HG02973 (cell line): ENCODE measurements around the gene SAMD4B.
"Not testable (repeated sequence)": the region's sequence is repeated elsewhere in the genome, so short reads cannot be mapped to it uniquely, and the experiment has no call there.

Source experiments
- ATAC-seq: cut with Tn5 transposase; IDR thresholded peaks from one replicate; pipeline ENCODE4 v1.9.1; 2021; ENCODE audit warnings: moderate library complexity; ENCODE audit not compliant: unreplicated experiment

SAMD4B gene

GRCh38 chr19:39333507-39333906 lies 8.7 kb upstream of the SAMD4B start:
- no peak for ATAC-seq

DNA sequence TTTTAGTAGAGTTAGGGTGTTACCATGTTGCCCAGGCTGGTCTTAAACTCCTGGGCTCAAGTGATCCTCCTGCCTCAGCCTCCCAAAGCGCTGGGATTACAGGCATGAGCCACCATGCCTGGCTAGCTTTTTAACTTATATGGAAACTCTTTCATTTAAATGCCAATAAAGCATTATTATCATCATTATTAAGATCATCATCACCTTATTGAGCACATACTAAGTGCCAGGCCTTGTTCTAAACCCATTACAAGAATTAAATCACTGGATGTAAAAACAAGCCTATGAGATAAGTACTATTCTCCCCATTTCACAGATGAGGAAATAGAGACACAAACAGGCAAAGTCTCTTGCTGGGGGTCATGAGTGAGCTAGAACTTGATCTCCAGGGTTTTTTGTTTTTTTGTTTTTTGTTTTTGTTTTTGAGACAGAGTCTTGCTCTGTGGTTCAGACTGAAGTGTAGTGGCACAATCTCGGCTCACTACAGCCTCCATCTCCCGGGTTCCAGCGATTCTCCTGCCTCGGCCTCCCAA lies 7.7 kb upstream of the SAMD4B start:
- no peak for ATAC-seq

- no peak for ATAC-seq
Observed at GRCh38 chr19:39335168-39335548, 7.1 kb upstream of the SAMD4B start.

- no peak for ATAC-seq
Observed at GRCh38 chr19:39336483-39336882, 5.7 kb upstream of the SAMD4B start.

- ATAC-seq: no peak
Observed at GRCh38 chr19:39339674-39340073, 2.5 kb upstream of the SAMD4B start.

- ATAC-seq: not testable (repeated sequence)
Observed at GRCh38 chr19:39340156-39340555, 2.1 kb upstream of the SAMD4B start.

DNA sequence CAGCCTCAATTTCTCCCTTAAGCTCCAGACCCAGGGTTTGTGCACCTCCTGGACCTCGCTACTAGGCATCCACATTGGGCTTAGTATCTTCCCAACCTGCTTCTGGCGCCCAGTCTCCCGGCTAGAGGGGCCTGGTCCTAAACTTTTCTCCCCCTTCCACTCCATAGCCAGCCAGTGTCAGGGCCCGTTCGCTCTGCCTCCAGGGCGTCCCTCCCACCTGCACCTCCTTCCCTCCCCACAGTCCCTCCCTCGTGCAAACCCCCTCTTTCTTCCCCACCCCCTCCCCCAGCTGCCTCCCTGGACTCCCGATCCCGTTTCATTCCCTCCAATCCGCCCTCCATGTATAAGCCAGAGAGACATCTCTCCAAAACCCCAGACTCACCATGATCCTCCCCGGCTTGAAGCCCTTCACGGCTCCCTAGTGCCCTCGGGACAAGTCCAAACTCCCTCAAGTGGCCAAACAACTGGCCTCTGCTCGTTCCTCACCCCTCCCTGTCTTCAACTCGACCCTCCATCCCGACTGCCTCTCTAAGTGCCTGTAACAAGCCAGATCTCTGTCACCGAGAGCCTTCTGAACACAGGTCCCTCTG lies 997 bp upstream of the SAMD4B start:
- peak; percentile 9 for ATAC-seq

- no peak for ATAC-seq
Observed at GRCh38 chr19:39342647-39343305, 555 bp downstream of the SAMD4B start.

DNA sequence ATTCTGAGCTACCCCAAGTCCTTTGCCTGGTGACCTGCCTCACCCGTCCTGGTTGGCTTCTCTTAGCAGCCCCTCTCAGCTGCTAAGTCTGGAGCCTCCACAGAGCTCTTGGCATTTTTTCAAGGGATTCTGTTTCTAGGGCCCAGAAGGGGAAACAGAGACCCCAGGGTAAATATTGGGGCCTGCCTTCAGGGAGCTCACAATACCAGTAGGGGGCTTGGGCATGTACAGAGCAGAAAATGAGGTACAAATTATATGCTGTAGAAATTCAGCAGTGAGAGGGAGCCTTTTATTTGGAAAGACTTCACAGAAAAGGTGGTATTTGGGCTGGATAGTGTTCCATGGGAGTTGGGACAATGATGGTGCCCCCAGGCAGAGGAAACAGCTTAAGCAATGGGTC lies 3.7 kb downstream of the SAMD4B start:
- no peak for ATAC-seq

- no peak for ATAC-seq
Observed at GRCh38 chr19:39347332-39348164, 5.3 kb downstream of the SAMD4B start.

DNA sequence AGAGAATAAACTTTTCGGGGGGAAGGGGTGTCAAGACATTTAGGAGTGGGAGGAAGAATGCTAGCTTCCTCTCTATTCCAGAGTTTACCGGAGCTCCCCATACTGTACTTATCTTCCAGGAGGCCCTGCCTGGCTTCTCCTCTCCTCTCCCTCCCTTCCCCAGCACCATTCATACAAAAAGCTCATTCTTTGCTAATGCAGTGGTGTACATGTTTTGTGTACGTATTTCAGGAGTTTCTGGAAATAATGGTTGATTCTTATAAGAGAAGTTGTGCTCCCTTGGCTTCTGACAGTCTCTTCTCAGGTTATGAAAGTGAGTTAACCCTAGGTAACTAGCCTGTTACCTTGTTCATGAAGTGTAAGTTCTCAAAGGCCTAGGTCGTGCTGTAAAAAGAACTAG lies 7.1 kb downstream of the SAMD4B start:
- ATAC-seq: no peak

- ATAC-seq: no peak
Observed at GRCh38 chr19:39350156-39350555, 7.9 kb downstream of the SAMD4B start.

GRCh38 chr19:39351537-39352064 lies 9.4 kb downstream of the SAMD4B start:
- ATAC-seq: peak; percentile 70

DNA sequence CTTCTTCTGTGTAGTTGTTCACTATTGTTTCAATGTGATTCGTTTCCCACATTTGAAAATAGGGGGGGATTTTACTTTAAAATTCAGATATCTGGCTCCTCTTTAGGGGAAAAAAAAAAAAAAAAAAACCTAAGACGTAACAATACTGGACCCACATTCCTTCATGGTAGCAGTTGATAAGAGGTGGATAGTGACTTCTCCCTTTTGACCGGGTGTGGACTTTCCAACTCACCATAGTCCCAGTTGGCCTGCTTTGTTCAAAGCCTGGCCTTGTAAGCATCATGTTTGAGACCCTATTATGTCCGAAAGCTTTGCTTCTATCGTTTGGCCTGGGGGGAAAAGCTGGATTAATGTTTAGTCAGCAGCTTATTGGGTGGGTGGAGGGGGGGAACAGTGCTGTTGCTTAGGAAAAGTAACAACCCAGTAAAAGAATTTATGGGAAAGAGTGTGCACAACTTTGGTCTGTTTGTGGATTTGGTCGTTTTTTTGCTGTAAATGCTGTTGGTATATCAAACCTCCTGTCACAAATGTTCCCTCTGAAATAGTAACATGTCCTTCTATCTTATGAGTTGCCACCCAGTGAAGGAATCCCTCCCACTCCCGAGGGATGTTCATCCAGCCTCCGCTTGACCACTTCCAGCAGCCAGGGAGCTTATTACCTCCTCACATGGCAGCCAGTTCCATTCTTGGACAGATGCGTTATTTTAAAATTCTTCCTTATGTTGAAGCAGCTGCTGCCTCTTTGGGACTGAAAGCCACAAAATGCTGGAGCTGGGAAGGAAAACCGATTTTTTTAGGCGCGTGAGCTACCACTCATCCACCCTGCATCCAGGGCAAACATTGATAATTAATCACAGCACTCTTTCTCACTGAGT lies 10.4 kb downstream of the SAMD4B start:
- ATAC-seq: no peak

GRCh38 chr19:39355253-39355652 lies 13.0 kb downstream of the SAMD4B start:
- no peak for ATAC-seq

GRCh38 chr19:39356073-39356472 lies 13.9 kb downstream of the SAMD4B start:
- ATAC-seq: no peak

- ATAC-seq: no peak
Observed at GRCh38 chr19:39356647-39357046, 14.4 kb downstream of the SAMD4B start.

DNA sequence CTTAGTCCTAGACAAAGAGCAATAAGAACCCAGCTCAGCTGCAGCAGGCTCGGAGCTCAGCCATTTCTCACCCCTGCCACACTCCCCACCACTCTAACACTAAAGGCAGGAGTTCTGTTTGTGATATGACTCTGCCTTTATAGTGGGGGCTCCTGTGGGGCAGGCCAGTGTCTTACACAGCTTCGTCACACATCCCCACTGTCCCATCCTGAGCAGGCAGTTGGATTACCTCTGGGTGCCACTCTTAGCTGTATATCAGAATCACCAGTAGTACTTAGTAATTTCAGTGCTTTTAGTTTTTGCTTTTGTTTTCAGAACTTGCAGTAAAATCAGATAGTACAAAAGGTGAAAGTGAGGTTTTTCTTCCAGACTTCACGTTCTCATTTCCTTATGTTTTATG lies 16.8 kb downstream of the SAMD4B start:
- ATAC-seq: no peak

- no peak for ATAC-seq
Observed at GRCh38 chr19:39360599-39360998, 18.4 kb downstream of the SAMD4B start.
